ENCODE measurements around the gene TRPC3. TPM values are rescaled to one million over a fixed set of nuclear protein-coding genes. Genes with fewer than 3 reads are reported as not detected.

The TRPC3 gene
- total RNA-seq = under 0.01 TPM in 1 of 2 replicates, not detected in the other

GRCh38 chr4:121951521-121952110, at the start of gene TRPC3:
TSS of gene TRPC3 (minus strand) at chr4:121952060. CDS start at chr4:121951680, 380 bp downstream.

DNA sequence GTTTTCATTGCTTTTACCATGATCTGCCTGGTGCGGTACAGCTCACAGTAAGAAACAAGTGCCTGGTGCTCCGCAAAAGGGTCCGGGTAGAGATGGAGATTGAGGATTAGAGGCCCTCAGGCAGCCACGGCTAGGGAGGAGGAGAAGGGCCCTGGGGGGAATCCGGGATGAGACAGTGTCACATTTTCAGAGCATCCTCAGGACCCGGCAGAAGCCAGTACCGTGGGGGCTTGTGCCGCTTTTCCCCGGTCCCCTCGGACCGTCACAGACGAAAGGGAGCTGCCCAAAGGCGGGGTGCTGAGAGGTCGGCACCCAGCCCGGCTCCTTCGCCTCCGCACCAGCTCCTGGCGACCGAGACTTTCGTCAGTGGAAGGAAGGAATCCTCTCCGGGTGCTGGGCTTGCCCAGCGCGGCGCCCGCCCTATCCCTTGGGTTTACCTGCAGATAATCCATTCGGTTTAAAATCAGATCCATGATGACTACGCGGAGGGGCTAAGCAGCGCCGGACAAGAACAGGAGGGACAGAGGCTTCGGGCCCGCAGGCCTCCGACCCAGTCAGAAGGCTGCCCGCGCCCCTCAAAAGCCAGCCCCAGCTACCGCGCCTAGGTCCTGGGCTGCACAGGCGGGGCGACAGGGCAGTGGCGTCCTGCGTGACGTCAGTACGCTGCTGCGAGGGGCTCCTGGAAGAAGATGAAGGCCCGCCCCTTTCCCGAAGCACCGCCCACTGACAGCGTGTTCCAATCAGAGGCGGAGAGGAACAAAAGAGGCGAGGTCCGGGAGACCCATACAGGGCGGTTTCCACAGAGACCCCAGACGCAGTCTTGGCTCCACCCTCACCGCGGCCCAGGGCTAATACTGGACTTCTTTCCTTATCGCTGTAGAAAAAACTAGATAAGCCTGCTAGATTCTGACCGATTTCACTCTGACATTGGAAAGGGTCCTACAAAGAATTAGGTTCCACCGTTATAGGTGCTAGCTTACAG, 81.7 kb downstream of the TRPC3 start, which contains the start of gene BBS7:
Gene BBS7 (minus strand): TSS at position 634 of the 982 bp plus-strand sequence. CDS start 161 bp downstream, at position 473.

Other genes with a start within 250 kb of the TRPC3 start
- gene SMIM43, start 186.9 kb downstream of the TRPC3 start, total RNA-seq = 0.65 and 1.0 TPM in 2 replicates
- 29.3 and 45.8 TPM in 2 replicates for gene EXOSC9, start 150.7 kb downstream of the TRPC3 start, total RNA-seq
- gene CCNA2, start 128.2 kb downstream of the TRPC3 start, total RNA-seq = 32.5 and 59.1 TPM in 2 replicates
- 10.5 and 14.5 TPM in 2 replicates for gene BBS7, start 81.6 kb downstream of the TRPC3 start, total RNA-seq
- gene BLTP1, start 200.3 kb upstream of the TRPC3 start, total RNA-seq = 46.1 and 99.1 TPM in 2 replicates